Breast epithelium (tissue), 4 donors: ENCODE data around the gene AKR1E2. TPM values are rescaled to one million over a fixed set of nuclear protein-coding genes. Genes with fewer than 3 reads are reported as not detected.

Experiments
- DNase-seq, 2 donors: peaks; one replicate each; pipeline ENCODE4 v3.0.0-alpha.2; 2019; ENCODE audit warnings: low spot score in 2 of 2
- H3K27ac ChIP-seq, 2 donors: fragments of 200-600 bp; sonication (generic) in 1 of 2; one replicate each; pipeline ENCODE4 v1.5.1; 2016 to 2019; ENCODE audit warnings: mild to moderate bottlenecking in 1 of 2
- H3K27me3 ChIP-seq, 2 donors: fragments of 200-600 bp; sonication (generic) in 1 of 2; one replicate each; pipeline versions ENCODE4 v1.5.1 to v1.6.0; 2017 to 2019; ENCODE audit warnings: control low read depth in 1 of 2, mild to moderate bottlenecking in 1 of 2
- H3K36me3 ChIP-seq: fragments of 200-600 bp; one replicate; pipeline ENCODE4 v1.5.1; 2019
- H3K4me1 ChIP-seq, 2 donors: fragments of 200-600 bp; sonication (generic); one replicate each; pipeline ENCODE4 v1.5.1; 2016 to 2019; ENCODE audit warnings: control low read depth in 1 of 2
- H3K4me3 ChIP-seq, 3 donors: fragments of 200-600 bp; sonication (generic); 1 replicate in 2 of 3; 2 replicates in 1 of 3; pipeline ENCODE4 v1.5.1; 2016 to 2019; ENCODE audit warnings: mild to moderate bottlenecking in 3 of 3, moderate library complexity in 2 of 3
- H3K9me3 ChIP-seq, 2 donors: fragments of 200-600 bp; sonication (generic) in 1 of 2; one replicate each; pipeline ENCODE4 v1.5.1; 2016 to 2019; ENCODE audit warnings: control low read depth in 1 of 2
- CTCF ChIP-seq, 3 donors: fragments of 450-650 bp; IDR thresholded peaks; one replicate each; pipeline ENCODE4 v1.5.1; 2016 to 2017; ENCODE audit warnings: antibody characterized with exemption in 3 of 3, mild to moderate bottlenecking in 3 of 3, moderate library complexity in 3 of 3
- POLR2A ChIP-seq: fragments of 450-650 bp; IDR thresholded peaks from one replicate; pipeline ENCODE4 v1.6.1; 2016; ENCODE audit warnings: antibody characterized with exemption, mild to moderate bottlenecking, moderate library complexity
- POLR2AphosphoS5 ChIP-seq, 3 donors: sonication (generic); formaldehyde crosslinking; IDR thresholded peaks; one replicate each; pipeline ENCODE4 v1.6.1; 2017; ENCODE audit warnings: antibody characterized with exemption in 3 of 3
- intact Hi-C: fragments of 100-400 bp; cut with DNase I; formaldehyde crosslinking; loops from one replicate; pipeline ENCODE4 v1.15.1; 2023; ENCODE audit warnings: low total_unique reads
- total RNA-seq, 3 donors: library from RNA; depleted of rRNA; stranded (reverse); fragments of >200 nt; gene quantifications; one replicate each; pipeline ENCODE4 v1.1.0, GENCODE V29; 2016

AKR1E2 gene
- total RNA-seq, 3 donors from 2014 or later = 12.1 to 21.1 (median 15.5) TPM

GRCh38 chr10:4847561-4848355 is 21.8 kb downstream of the AKR1E2 start:
- Histone ChIP-seq H3K27ac (peak overlapping the region; percentile 45 to 68), H3K9me3 (no peaks in the 10 kb centered on the region), H3K27me3 (no peaks in the 10 kb centered on the region), H3K36me3 (no peaks in the 10 kb centered on the region), H3K4me3 (no peak overlapping the region), H3K4me1 (peaks cover 0 to 10% of the 10 kb centered on the region in 2 donors)
- peak in 1 of 3 donors; percentile 3 for TF ChIP-seq POLR2AphosphoS5 (IDR thresholded peaks at IDR 0.05)
- no peak for TF ChIP-seq POLR2A
- DNase-seq = peak in 1 of 2 donors; percentile 36
- intact Hi-C loops = loop anchor here (10.0 kb wide), 1 partner anchor 537 kb away; no protein-coding TSS in a partner anchor

GRCh38 chr10:4848356-4849041 is 22.5 kb downstream of the AKR1E2 start:
- Histone ChIP-seq H3K9me3 (no peaks in the 10 kb centered on the region), H3K4me1 (peaks cover 0 to 10% of the 10 kb centered on the region in 2 donors), H3K4me3 (no peak overlapping the region), H3K36me3 (no peaks in the 10 kb centered on the region), H3K27me3 (no peaks in the 10 kb centered on the region), H3K27ac (peak overlapping the region; percentile 45 to 68)
- DNase-seq = no peak
- TF ChIP-seq POLR2AphosphoS5 (IDR thresholded peaks at IDR 0.05) (no peak), CTCF (IDR thresholded peaks at IDR 0.05) (no peak), POLR2A (no peak)
- intact Hi-C loops = loop anchor here (10.0 kb wide), 1 partner anchor 536 kb away; no protein-coding TSS in a partner anchor

GRCh38 chr10:4849042-4849402 is 23.0 kb downstream of the AKR1E2 start:
- H3K36me3 ChIP-seq = no peaks in the 10 kb centered on the region

GRCh38 chr10:4849555-4850242 is 23.7 kb downstream of the AKR1E2 start:
- DNase-seq = peak; percentile 86 to 91
- intact Hi-C loops = loop anchor here (10.0 kb wide), 1 partner anchor 535 kb away; no protein-coding TSS in a partner anchor
- Histone ChIP-seq H3K27me3 (no peaks in the 10 kb centered on the region), H3K27ac (peak overlapping the region; percentile 3 to 60), H3K9me3 (no peaks in the 10 kb centered on the region), H3K4me1 (peaks cover 0 to 10% of the 10 kb centered on the region in 2 donors), H3K4me3 (no peak overlapping the region), H3K36me3 (no peaks in the 10 kb centered on the region)
- TF ChIP-seq POLR2A = no peak
- peak; percentile 57 to 65 (median 64) for TF ChIP-seq POLR2AphosphoS5 (IDR thresholded peaks at IDR 0.05)
- TF ChIP-seq CTCF (IDR thresholded peaks at IDR 0.05) = peak; percentile 98 to 100 (median 99)

More at GRCh38 chr10:4849042-4849402, 23.0 kb downstream of the AKR1E2 start:
- peak overlapping the region in 1 of 2 donors; percentile 68 for H3K27ac ChIP-seq
- no peaks in the 10 kb centered on the region for H3K27me3 ChIP-seq
- intact Hi-C loops = loop anchor here (10.0 kb wide), 1 partner anchor 536 kb away; no protein-coding TSS in a partner anchor
- H3K4me1 ChIP-seq = peaks cover 0 to 10% of the 10 kb centered on the region in 2 donors
- no peak for DNase-seq
- H3K4me3 ChIP-seq = no peak overlapping the region
- no peaks in the 10 kb centered on the region for H3K9me3 ChIP-seq
- TF ChIP-seq POLR2A (no peak), CTCF (IDR thresholded peaks at IDR 0.05) (no peak), POLR2AphosphoS5 (IDR thresholded peaks at IDR 0.05) (no peak)

GRCh38 chr10:4850397-4850796 is 24.4 kb downstream of the AKR1E2 start:
- Histone ChIP-seq H3K4me3 (no peak overlapping the region), H3K36me3 (no peaks in the 10 kb centered on the region), H3K9me3 (no peaks in the 10 kb centered on the region), H3K4me1 (peaks cover 0 to 10% of the 10 kb centered on the region in 2 donors), H3K27me3 (no peaks in the 10 kb centered on the region), H3K27ac (peak overlapping the region; percentile 3 to 60)
- intact Hi-C loops = no loop called here
- no peak for TF ChIP-seq POLR2AphosphoS5 (IDR thresholded peaks at IDR 0.05)
- no peak for TF ChIP-seq CTCF (IDR thresholded peaks at IDR 0.05)
- no peak for TF ChIP-seq POLR2A
- DNase-seq = no peak
